ENCODE measurements around the gene GASK1B.

The GASK1B gene

GRCh38 chr4:158182736-158183135 lies 9.9 kb upstream of the GASK1B start:
- no peak for DNase-seq

- no peak for DNase-seq
Observed at GRCh38 chr4:158181906-158182305, 9.1 kb upstream of the GASK1B start.

- no peak for DNase-seq
Observed at GRCh38 chr4:158179465-158179864, 6.6 kb upstream of the GASK1B start.

GRCh38 chr4:158176776-158177175 lies 4.0 kb upstream of the GASK1B start:
- DNase-seq: no peak

- DNase-seq: no peak
Observed at GRCh38 chr4:158176108-158176507, 3.3 kb upstream of the GASK1B start.

- no peak for DNase-seq
Observed at GRCh38 chr4:158170691-158171561, 1.9 kb downstream of the GASK1B start.

GRCh38 chr4:158169931-158170690 lies 2.7 kb downstream of the GASK1B start:
- no peak for DNase-seq

GRCh38 chr4:158169506-158169905 lies 3.3 kb downstream of the GASK1B start:
- no peak for DNase-seq

GRCh38 chr4:158168606-158169005 lies 4.2 kb downstream of the GASK1B start:
- DNase-seq: no peak

GRCh38 chr4:158166701-158167100 lies 6.1 kb downstream of the GASK1B start:
- no peak for DNase-seq

- DNase-seq: no peak
Observed at GRCh38 chr4:158164768-158165213, 8.0 kb downstream of the GASK1B start.

- no peak for DNase-seq
Observed at GRCh38 chr4:158163941-158164767, 8.7 kb downstream of the GASK1B start.

- DNase-seq: no peak
Observed at GRCh38 chr4:158162631-158163030, 10.2 kb downstream of the GASK1B start.

- peak; percentile 53 to 69 for DNase-seq
Observed at GRCh38 chr4:158161551-158162354, 11.1 kb downstream of the GASK1B start.

- DNase-seq: no peak
Observed at GRCh38 chr4:158159718-158160094, 13.1 kb downstream of the GASK1B start.

- no peak for DNase-seq
Observed at GRCh38 chr4:158159054-158159717, 13.6 kb downstream of the GASK1B start.

GRCh38 chr4:158157412-158157811 lies 15.4 kb downstream of the GASK1B start:
- no peak for DNase-seq

- DNase-seq: no peak
Observed at GRCh38 chr4:158155656-158156356, 17.0 kb downstream of the GASK1B start.

- DNase-seq: no peak
Observed at GRCh38 chr4:158147151-158147550, 25.7 kb downstream of the GASK1B start.

- DNase-seq: no peak
Observed at GRCh38 chr4:158146736-158147135, 26.1 kb downstream of the GASK1B start.

GRCh38 chr4:158139086-158139485 lies 33.7 kb downstream of the GASK1B start:
- DNase-seq: no peak
